ENCODE results near the gene HOXB5.

Gene HOXB5

GRCh38 chr17:48628649-48629410, 35.3 kb upstream of the HOXB5 start:
- no peak for DNase-seq

GRCh38 chr17:48627623-48628521, 34.3 kb upstream of the HOXB5 start:
- no peak for DNase-seq

GRCh38 chr17:48627118-48627597, 33.6 kb upstream of the HOXB5 start:
- no peak for DNase-seq

- DNase-seq: peak; percentile 57
Observed at GRCh38 chr17:48626245-48627117, 32.9 kb upstream of the HOXB5 start, which contains the start of gene HOXB9. Gene HOXB9, minus strand, starts transcription at chr17:48626358. Its CDS starts 89 bp downstream, at chr17:48626269.

GRCh38 chr17:48625495-48626244, 32.1 kb upstream of the HOXB5 start:
- DNase-seq: peak; percentile 50

GRCh38 chr17:48624544-48625494, 31.2 kb upstream of the HOXB5 start:
- DNase-seq: no peak

- DNase-seq: no peak
Observed at GRCh38 chr17:48624118-48624517, 30.5 kb upstream of the HOXB5 start.

GRCh38 chr17:48623583-48623982, 30.0 kb upstream of the HOXB5 start:
- no peak for DNase-seq

GRCh38 chr17:48622857-48623256, 29.3 kb upstream of the HOXB5 start:
- DNase-seq: no peak

- DNase-seq: no peak
Observed at GRCh38 chr17:48621410-48622392, 28.1 kb upstream of the HOXB5 start.

- DNase-seq: no peak
Observed at GRCh38 chr17:48620461-48621139, 27.0 kb upstream of the HOXB5 start.

- DNase-seq: no peak
Observed at GRCh38 chr17:48619826-48620449, 26.4 kb upstream of the HOXB5 start.

GRCh38 chr17:48618256-48618896, 24.8 kb upstream of the HOXB5 start:
- DNase-seq: peak; percentile 83

GRCh38 chr17:48617471-48618255, 24.1 kb upstream of the HOXB5 start:
- DNase-seq: no peak

GRCh38 chr17:48616717-48617470, 23.3 kb upstream of the HOXB5 start:
- DNase-seq: no peak

All from stimulated activated CD4-positive, alpha-beta T cell treated with anti-CD3 and anti-CD28 coated beads, Interleukin-12 subunit alpha, Interleukin-12 subunit beta, amount 100 ng/mL, for 4 hours (primary cell).